DMS53 treated with DMSO at 0.1 percent for 48 hours (cell line): ENCODE data around the gene FBXO4.
"Not testable (repeated sequence)": the region's sequence is repeated elsewhere in the genome, so short reads cannot be mapped to it uniquely, and the experiment has no call there.

Source experiments
- DNase-seq: peaks from one replicate; lab custom pipeline; 2025; ENCODE audit not compliant: unreplicated experiment; lab: John Stamatoyannopoulos, UW

FBXO4 gene

GRCh38 chr5:41921166-41921565, 3.9 kb upstream of the FBXO4 start:
- DNase-seq = no peak

- no peak for DNase-seq
These were observed 3.2 kb upstream of the FBXO4 start for GRCh38 chr5:41921874-41922273.

- no peak for DNase-seq
These were observed 582 bp upstream of the FBXO4 start for GRCh38 chr5:41924526-41924871.

- DNase-seq = no peak
These were observed 472 bp downstream of the FBXO4 start for GRCh38 chr5:41925555-41925951.

GRCh38 chr5:41927604-41928003, 2.5 kb downstream of the FBXO4 start:
- no peak for DNase-seq

- DNase-seq = no peak
These were observed 4.0 kb downstream of the FBXO4 start for GRCh38 chr5:41929035-41929434.

- no peak for DNase-seq
These were observed 7.7 kb downstream of the FBXO4 start for GRCh38 chr5:41932770-41933169.

GRCh38 chr5:41935544-41935943, 10.5 kb downstream of the FBXO4 start:
- DNase-seq = no peak

- no peak for DNase-seq
These were observed 15.6 kb downstream of the FBXO4 start for GRCh38 chr5:41940641-41941040.

GRCh38 chr5:41945332-41945955, 20.4 kb downstream of the FBXO4 start:
- DNase-seq = not testable (repeated sequence)

- DNase-seq = no peak
These were observed 26.1 kb downstream of the FBXO4 start for GRCh38 chr5:41951224-41951623.

GRCh38 chr5:41954286-41954685, 29.2 kb downstream of the FBXO4 start:
- no peak for DNase-seq

GRCh38 chr5:41955432-41956024, 30.4 kb downstream of the FBXO4 start:
- DNase-seq = no peak

GRCh38 chr5:41956943-41957342, 31.9 kb downstream of the FBXO4 start:
- no peak for DNase-seq

- DNase-seq = no peak
These were observed 35.4 kb downstream of the FBXO4 start for GRCh38 chr5:41960481-41960880.

- no peak for DNase-seq
These were observed 36.7 kb downstream of the FBXO4 start for GRCh38 chr5:41961736-41962135.

GRCh38 chr5:41962491-41962890, 37.4 kb downstream of the FBXO4 start:
- no peak for DNase-seq

GRCh38 chr5:41966401-41967105, 41.5 kb downstream of the FBXO4 start:
- no peak for DNase-seq

- DNase-seq = no peak
These were observed 42.3 kb downstream of the FBXO4 start for GRCh38 chr5:41967401-41967800.

GRCh38 chr5:41968153-41968723, 43.2 kb downstream of the FBXO4 start:
- no peak for DNase-seq

GRCh38 chr5:41973087-41973486, 48.0 kb downstream of the FBXO4 start:
- DNase-seq = no peak

- no peak for DNase-seq
These were observed 48.8 kb downstream of the FBXO4 start for GRCh38 chr5:41973887-41974286.
